ENCODE results near the gene LANCL3. TPM values are rescaled to one million over a fixed set of nuclear protein-coding genes. Genes with fewer than 3 reads are reported as not detected.

The LANCL3 gene
- total RNA-seq, 1 experiment from 2014 or later: 0.26 TPM

DNA sequence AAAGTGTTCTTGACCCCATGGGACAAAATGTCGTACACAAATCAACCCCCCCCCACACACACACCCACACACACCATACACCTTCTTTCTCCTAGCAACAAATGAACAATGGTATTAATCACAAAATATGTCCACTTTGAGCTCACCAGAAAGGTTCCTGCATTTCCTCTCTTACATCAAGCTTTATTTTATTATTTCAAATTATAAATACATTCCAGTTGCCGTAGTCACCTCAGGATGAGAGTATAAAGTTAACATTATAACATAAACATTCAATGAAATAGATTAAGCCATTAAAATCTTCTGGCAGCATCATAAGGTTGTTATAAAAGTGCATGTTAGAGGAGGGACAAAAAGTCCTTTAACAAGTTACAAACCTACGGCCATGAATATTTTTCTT is 121.5 kb downstream of the LANCL3 start:
- H4K8ac ChIP-seq (replicated peaks; ENCODE audit: insufficient read length, low read depth, low read length): no peak overlapping the region
- no peaks in the 10 kb centered on the region for H3K79me2 ChIP-seq (ENCODE audit: insufficient read depth, low read length)
- H3K9me3 Mint-ChIP-seq: peaks cover 33 to 39% of the 10 kb centered on the region in 2 experiments

More for the DNA sequence above, 121.5 kb downstream of the LANCL3 start:
- TF ChIP-seq, protein P1, sequence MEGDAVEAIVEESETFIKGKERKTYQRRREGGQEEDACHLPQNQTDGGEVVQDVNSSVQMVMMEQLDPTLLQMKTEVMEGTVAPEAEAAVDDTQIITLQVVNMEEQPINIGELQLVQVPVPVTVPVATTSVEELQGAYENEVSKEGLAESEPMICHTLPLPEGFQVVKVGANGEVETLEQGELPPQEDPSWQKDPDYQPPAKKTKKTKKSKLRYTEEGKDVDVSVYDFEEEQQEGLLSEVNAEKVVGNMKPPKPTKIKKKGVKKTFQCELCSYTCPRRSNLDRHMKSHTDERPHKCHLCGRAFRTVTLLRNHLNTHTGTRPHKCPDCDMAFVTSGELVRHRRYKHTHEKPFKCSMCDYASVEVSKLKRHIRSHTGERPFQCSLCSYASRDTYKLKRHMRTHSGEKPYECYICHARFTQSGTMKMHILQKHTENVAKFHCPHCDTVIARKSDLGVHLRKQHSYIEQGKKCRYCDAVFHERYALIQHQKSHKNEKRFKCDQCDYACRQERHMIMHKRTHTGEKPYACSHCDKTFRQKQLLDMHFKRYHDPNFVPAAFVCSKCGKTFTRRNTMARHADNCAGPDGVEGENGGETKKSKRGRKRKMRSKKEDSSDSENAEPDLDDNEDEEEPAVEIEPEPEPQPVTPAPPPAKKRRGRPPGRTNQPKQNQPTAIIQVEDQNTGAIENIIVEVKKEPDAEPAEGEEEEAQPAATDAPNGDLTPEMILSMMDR (conservative IDR thresholded peaks at IDR 0.05): no peak
- Histone ChIP-seq H2AK5ac (ENCODE audit: insufficient read length, low read length) (no peak overlapping the region), H2BK15ac (ENCODE audit: low read depth, low read length) (no peak overlapping the region), H2BK12ac (ENCODE audit: insufficient read length, low read depth, low read length) (no peak overlapping the region), H3T11ph (ENCODE audit: low read length) (no peak overlapping the region), H4K5ac (ENCODE audit: insufficient read length, low read depth, low read length) (no peak overlapping the region), H3K56ac (ENCODE audit: insufficient read length, low read depth, low read length) (no peak overlapping the region), H3K23ac (ENCODE audit: insufficient read length, low read depth, low read length) (no peak overlapping the region), H3K4me2 (ENCODE audit: insufficient read depth, insufficient read length, low read length) (no peak overlapping the region), H2BK120ac (ENCODE audit: low read depth, low read length, poor library complexity, severe bottlenecking) (no peak overlapping the region), H3K9me3 (ENCODE audit: control insufficient read depth, low read depth, low read length) (no peaks in the 10 kb centered on the region), H3K79me1 (ENCODE audit: insufficient read depth, low read depth, low read length, poor library complexity, severe bottlenecking) (no peaks in the 10 kb centered on the region), H2AFZ (ENCODE audit: low read length) (no peak overlapping the region), H2BK5ac (ENCODE audit: insufficient read length, low read length) (no peak overlapping the region), H3K27ac (ENCODE audit: insufficient read length, low read depth, low read length) (no peak overlapping the region), H3K18ac (ENCODE audit: insufficient read length, low read depth, low read length) (no peak overlapping the region), H3K27me3 (ENCODE audit: insufficient read depth, low read length) (no peaks in the 10 kb centered on the region), H3K23me2 (ENCODE audit: insufficient read length, low read depth, low read length, poor library complexity, severe bottlenecking) (no peaks in the 10 kb centered on the region), H3K4ac (ENCODE audit: low read depth, low read length) (no peak overlapping the region), H2BK20ac (ENCODE audit: low read depth, low read length, poor library complexity, severe bottlenecking) (no peak overlapping the region), H3K14ac (ENCODE audit: insufficient read depth, low read length) (no peak overlapping the region), H4K91ac (ENCODE audit: insufficient read length, low read depth, low read length) (no peak overlapping the region), H3K9ac (ENCODE audit: extremely low read depth, insufficient read length, low read length) (no peak overlapping the region), H4K20me1 (ENCODE audit: control insufficient read depth, insufficient read depth, insufficient read length) (no peaks in the 10 kb centered on the region), H3K4me1 (ENCODE audit: insufficient read depth, low read length) (no peaks in the 10 kb centered on the region)
- H3K27ac Mint-ChIP-seq: no peak overlapping the region
- DNase-seq: no peak
- no peaks in the 10 kb centered on the region for H3K4me1 Mint-ChIP-seq
- peaks cover 0 to 5% (median 0%) of the 10 kb centered on the region in 3 experiments; a peak in 3 of 7 replicates for H3K36me3 Mint-ChIP-seq (ENCODE audit: insufficient read depth in 1 of 3, low read depth in 3 of 3)
- WGBS (ENCODE audit: extremely low coverage, insufficient read length, low lambda C conversion rate): no CpG with 5 or more reads among the region's 3 CpGs
- no peak overlapping the region for H3K4me3 Mint-ChIP-seq
- H3K27me3 Mint-ChIP-seq (ENCODE audit: low read depth): no peaks in the 10 kb centered on the region
